ENCODE measurements around the gene BEGAIN.

The BEGAIN gene

DNA sequence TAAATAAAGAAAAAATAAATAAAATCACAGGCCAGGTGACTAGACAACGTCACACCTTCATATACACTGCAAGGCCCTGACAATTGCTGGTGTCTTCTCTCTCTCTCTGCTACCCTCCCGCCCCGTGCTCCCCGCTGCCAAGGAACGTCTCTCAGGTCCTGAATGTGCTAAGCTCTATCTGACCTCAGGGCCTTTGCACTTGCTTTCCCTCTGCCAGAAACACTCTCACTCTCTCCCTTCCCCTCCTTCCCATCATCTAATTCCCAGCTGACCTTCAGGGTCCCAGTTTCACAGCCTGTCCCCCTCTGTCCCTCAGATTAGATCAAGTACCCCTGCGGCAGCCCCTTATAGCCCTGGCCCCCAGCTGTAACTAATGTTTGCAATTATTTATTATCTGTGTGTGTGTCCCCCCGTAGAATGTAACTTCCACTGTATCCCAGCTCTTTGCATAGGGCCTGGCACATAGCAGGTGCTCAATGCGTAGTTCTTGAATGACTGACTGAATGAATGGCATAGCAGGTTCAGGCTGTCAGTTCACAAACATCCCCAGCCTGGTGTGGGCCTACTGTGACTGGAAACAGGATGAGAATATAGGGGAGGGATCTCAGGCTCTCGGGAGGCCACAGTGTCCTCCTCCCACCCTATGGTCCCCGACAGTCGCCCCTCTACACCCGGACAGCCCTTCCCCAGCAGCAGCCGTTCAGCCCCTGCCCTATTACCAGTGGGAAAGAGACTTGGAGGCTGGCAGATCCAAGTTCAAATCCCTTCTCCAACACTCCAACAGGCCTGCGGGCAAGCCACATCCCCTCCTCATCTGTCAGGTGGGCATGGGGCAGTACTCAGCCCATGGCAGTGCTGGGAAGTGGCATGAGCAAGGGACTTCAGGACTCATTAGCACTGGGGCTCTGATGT, 6.6 kb downstream of the BEGAIN start:
- DNase-seq = no peak

- DNase-seq = no peak
These were observed 8.7 kb downstream of the BEGAIN start for GRCh38 chr14:100578552-100578951.

- DNase-seq = no peak
These were observed 9.2 kb downstream of the BEGAIN start for GRCh38 chr14:100577986-100578431.

GRCh38 chr14:100577321-100577985, 9.8 kb downstream of the BEGAIN start:
- no peak for DNase-seq

DNA sequence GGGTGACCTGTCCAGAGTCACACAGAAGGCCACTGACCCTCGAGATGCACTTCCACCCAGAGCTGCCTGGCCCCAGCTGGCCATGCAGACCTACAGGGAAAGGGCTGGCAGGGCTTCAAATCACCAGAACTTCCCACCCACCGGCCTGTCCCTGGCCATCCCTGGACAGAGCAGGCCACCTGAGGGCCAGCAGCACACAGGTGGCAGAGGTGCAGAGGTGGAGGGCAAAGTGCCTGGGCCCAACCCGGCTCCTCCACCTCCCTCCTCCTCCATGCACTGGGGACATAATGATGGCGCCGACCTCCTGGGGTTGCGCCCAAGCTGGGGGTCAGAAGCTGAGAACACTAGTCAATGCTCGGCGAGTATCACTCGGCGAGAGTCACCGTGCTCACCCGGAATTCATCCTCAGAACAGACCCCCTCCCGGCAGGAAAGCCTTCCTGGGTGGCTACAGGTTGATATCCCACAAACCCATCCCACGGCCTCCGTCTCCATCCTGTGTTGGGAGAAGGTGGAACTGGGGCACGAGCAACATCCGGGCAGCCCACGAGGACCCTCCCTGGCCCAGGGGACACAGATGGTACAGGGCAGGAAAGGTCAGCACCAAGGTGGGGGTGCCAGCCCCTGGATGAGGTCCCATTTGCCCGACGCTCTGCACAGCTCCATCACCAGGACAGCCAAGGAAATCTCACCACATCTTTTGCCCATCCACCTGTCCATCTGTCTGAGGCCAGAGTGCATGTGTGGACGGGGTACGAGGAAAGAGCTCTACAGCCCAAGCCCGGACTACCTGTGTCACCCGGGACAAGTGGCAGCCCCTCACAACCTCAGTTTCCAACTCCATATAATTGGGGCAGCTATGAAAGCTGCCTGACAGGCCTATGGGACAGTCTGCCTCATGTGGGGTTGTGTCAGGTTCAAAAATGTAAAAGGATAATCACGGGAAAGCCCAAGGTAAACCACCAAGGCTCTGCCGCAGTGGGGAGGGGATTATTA, 10.8 kb downstream of the BEGAIN start:
- DNase-seq = no peak

DNA sequence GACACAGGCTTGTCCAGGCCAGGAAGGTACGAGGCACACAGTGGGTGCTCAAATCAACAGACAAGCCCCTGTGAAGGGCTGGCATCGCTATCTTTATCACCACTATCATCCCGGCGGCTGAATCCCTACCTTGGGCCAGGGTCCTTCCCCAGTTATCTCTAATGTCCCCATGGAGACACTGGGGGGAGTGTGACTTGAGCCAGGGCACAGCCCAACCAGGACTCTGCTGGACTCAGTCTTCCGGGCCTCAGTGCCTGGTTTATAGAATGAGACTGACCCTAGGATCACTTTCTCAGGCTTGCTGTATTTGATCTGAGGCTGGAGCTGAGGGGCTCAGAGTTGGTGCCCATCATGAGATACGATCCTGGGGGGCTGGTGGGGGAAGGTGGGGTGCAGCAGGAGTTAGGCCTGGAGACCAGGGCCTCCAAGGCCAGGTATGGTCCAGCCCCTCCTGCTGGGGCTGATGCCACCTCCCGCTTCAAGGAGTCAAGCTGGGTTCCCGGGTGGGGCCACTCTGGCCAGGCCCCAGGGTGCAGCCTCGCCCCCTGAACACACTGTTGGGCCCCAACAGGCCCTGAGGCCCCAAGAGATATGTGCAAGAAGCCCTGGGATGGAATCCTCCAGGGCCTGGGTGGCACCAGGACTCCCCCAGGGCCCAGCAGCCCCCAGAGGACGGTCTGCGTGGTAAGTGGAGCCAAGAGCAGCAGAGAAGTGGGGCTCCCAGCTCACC, 11.8 kb downstream of the BEGAIN start:
- no peak for DNase-seq

- DNase-seq = no peak
These were observed 12.6 kb downstream of the BEGAIN start for GRCh38 chr14:100574642-100575031.

- no peak for DNase-seq
These were observed 13.2 kb downstream of the BEGAIN start for GRCh38 chr14:100573757-100574641.

GRCh38 chr14:100573002-100573756, 14.0 kb downstream of the BEGAIN start:
- peak; percentile 34 for DNase-seq

DNA sequence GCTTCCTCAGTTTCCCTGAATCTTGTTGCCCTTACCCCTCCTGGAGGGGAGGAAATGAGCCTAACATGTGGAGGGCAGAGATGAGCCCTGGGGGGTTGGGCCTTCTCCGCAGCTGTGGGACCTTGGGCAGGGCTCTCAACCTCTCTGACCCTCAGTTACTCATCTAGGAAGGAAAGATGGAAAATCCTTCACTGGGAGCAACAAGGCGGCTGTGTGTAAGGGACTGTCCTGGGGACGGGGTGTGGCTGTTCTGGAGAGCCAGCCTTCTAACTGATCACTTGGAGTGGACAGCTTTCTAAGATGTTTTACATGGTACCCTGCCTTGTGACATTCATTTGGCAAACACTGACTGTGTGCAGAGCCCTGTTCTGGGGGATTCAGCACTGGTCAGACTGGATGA, 14.7 kb downstream of the BEGAIN start:
- DNase-seq = no peak

DNA sequence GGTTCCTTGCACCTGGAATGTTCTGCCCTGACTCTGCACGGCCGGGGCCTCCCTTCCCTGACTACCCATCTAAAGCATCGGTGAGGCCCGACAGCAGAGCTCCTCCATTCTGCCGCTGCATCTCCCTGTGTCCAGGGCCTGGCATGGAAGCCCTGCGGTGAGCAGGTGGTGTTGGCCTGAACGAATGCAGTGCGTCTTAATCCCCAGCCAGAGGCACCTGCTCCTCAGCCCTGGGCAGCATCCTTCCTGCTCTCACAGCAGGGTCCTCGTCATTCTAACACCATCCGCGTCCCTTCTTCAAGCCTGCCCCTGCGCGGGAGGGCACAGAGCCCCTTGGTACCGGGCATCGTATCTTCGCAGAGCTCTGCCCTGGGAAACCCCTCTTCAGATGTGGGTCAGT, 15.4 kb downstream of the BEGAIN start:
- DNase-seq = no peak

- DNase-seq = no peak
These were observed 16.3 kb downstream of the BEGAIN start for GRCh38 chr14:100570726-100571454.

DNA sequence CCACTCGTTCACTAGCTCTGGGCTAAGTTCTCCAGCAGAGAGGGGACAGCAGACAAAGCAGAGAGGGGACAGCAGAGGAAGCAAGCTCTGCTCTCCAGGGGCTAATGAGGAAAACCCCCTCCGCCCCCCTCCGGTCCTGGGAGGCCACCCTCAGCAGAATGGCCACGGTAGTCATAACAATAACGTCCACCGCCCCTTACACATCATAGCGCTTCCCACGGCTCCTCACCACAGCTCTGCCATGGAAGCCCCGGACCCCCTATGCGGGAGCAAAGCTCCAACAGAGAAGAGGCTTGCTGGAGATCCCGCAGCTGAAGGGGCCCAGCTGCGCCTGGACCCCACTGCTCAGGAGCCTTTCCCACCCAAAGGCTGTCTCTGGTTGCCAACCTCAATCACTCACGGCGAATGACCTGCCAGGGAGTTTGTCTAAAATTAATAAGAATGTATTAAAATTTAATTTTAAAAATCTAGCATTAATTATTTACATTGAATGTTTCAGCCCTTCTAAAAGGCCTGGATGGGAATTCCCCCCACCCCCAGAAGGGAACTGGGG, 17.4 kb downstream of the BEGAIN start:
- DNase-seq = no peak

GRCh38 chr14:100568998-100569733, 18.1 kb downstream of the BEGAIN start:
- no peak for DNase-seq

GRCh38 chr14:100568164-100568997, 18.8 kb downstream of the BEGAIN start:
- no peak for DNase-seq

DNA sequence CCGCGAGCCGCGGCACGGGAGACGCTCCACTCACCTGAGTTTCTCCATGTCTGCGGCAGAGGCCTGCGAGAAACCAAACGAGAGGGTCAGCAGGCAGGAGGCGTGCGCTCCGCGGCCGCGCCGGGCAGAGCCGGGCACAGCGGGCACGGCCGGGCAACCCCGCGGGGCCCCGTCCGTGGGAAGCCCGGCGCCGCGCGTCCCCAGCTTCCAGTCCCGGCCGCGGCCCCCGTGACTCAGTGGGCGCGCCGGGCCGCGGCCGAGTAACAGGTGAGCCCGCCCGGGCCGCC, 19.4 kb downstream of the BEGAIN start:
- no peak for DNase-seq

GRCh38 chr14:100567009-100567876, 20.0 kb downstream of the BEGAIN start:
- no peak for DNase-seq
